Measurements from ENCODE around the gene CDH19.

GRCh38 chr18:66599190-66599589 lies 4.7 kb downstream of the CDH19 start:
- TF ChIP-seq CTCF (optimal IDR thresholded peaks at IDR 0.05 in 1 of 3, IDR thresholded peaks at IDR 0.05 in 1 of 3, conservative IDR thresholded peaks at IDR 0.05 in 1 of 3; ENCODE audit: extremely low read depth in 1 of 3, insufficient read depth in 2 of 3, low read length in 3 of 3): no peak
- no peak for TF ChIP-seq EZH2 (IDR thresholded peaks at IDR 0.05; ENCODE audit: low read length)

Data from keratinocyte (primary cell).